BLaER1 treated with 17β-estradiol and CSF1 and Interleukin-3, amounts not matched to agents 10 nM and 100 nM (cell line): ENCODE measurements around the gene MOSPD3.

Experiments used
- H3K27ac ChIP-seq, 11 experiments: shearing (Covaris generic); formaldehyde crosslinking; 2 replicates each; pipeline ENCODE4 v1.8.1; 2022
- H3K27me3 ChIP-seq, 11 experiments: shearing (Covaris generic); formaldehyde crosslinking; 2 replicates each; pipeline ENCODE4 v1.8.1; 2022
- H3K36me3 ChIP-seq, 11 experiments: shearing (Covaris generic); formaldehyde crosslinking; 2 replicates each; pipeline ENCODE4 v1.8.1; 2022
- H3K4me1 ChIP-seq, 10 experiments: shearing (Covaris generic); formaldehyde crosslinking; 2 replicates each; pipeline ENCODE4 v1.8.1; 2022
- H3K4me2 ChIP-seq, 11 experiments: shearing (Covaris generic); formaldehyde crosslinking; 2 replicates each; pipeline ENCODE4 v1.8.1; 2022
- H3K4me3 ChIP-seq, 10 experiments: shearing (Covaris generic); formaldehyde crosslinking; 2 replicates each; pipeline ENCODE4 v1.8.1; 2022
- H3K9ac ChIP-seq, 11 experiments: shearing (Covaris generic); formaldehyde crosslinking; 2 replicates each; pipeline ENCODE4 v1.8.1; 2022
- H3K9me3 ChIP-seq, 11 experiments: shearing (Covaris generic); formaldehyde crosslinking; replicated peaks in 1 of 11; 2 replicates each; pipeline ENCODE4 v1.8.1; 2022
- H4K20me1 ChIP-seq, 11 experiments: shearing (Covaris generic); formaldehyde crosslinking; 2 replicates each; pipeline ENCODE4 v1.8.1; 2022
- Cebpa-rat ChIP-seq, 11 experiments: shearing (Covaris generic); IDR thresholded peaks; 2 replicates each; pipeline ENCODE4 v1.8.1; 2022

MOSPD3 gene

GRCh38 chr7:100632951-100633717, 20.8 kb downstream of the MOSPD3 start:
- peak overlapping the region; percentile 62 to 80 (median 76) for H3K4me3 ChIP-seq
- peaks cover 5 to 54% (median 49%) of the 10 kb centered on the region in 10 experiments; a peak in 19 of 20 replicates for H3K4me1 ChIP-seq
- no peaks in the 10 kb centered on the region for H3K9me3 ChIP-seq
- H3K27ac ChIP-seq = peak overlapping the region; percentile 62 to 91 (median 84); a peak in 21 of 22 replicates
- H3K27me3 ChIP-seq = no peaks in the 10 kb centered on the region
- H3K4me2 ChIP-seq = peak overlapping the region; percentile 83 to 95 (median 92)
- TF ChIP-seq Cebpa-rat (IDR thresholded peaks at IDR 0.05) = no peak
- peak overlapping the region; percentile 73 to 90 (median 84) for H3K9ac ChIP-seq
- peaks cover 0 to 25% (median 8%) of the 10 kb centered on the region in 11 experiments; a peak in 14 of 22 replicates for H3K36me3 ChIP-seq
- no peaks in the 10 kb centered on the region for H4K20me1 ChIP-seq

GRCh38 chr7:100639995-100640516, 27.7 kb downstream of the MOSPD3 start:
- Histone ChIP-seq H3K9me3 (no peaks in the 10 kb centered on the region), H3K4me1 (peaks cover 4 to 18% (median 12%) of the 10 kb centered on the region in 10 experiments; a peak in 17 of 20 replicates), H3K27me3 (no peaks in the 10 kb centered on the region), H3K4me3 (no peak overlapping the region), H3K36me3 (no peaks in the 10 kb centered on the region), H4K20me1 (no peaks in the 10 kb centered on the region), H3K9ac (no peak overlapping the region), H3K27ac (no peak overlapping the region), H3K4me2 (no peak overlapping the region)
- no peak for TF ChIP-seq Cebpa-rat (IDR thresholded peaks at IDR 0.05)

- Histone ChIP-seq H3K27ac (no peak overlapping the region), H3K36me3 (no peaks in the 10 kb centered on the region), H3K4me2 (no peak overlapping the region), H3K9me3 (no peaks in the 10 kb centered on the region), H4K20me1 (no peaks in the 10 kb centered on the region), H3K27me3 (no peaks in the 10 kb centered on the region), H3K4me1 (peaks cover 4 to 18% (median 12%) of the 10 kb centered on the region in 10 experiments; a peak in 17 of 20 replicates), H3K4me3 (no peak overlapping the region), H3K9ac (no peak overlapping the region; a peak in 1 of 22 replicates)
- TF ChIP-seq Cebpa-rat (IDR thresholded peaks at IDR 0.05) = no peak
These were observed 28.4 kb downstream of the MOSPD3 start for GRCh38 chr7:100640517-100641440.

- Histone ChIP-seq H3K27ac (no peak within 1 kb of the TSS), H3K27me3 (no peaks in the 10 kb centered on the region), H3K36me3 (no peaks in the 10 kb centered on the region), H3K4me3 (no peak within 1 kb of the TSS), H4K20me1 (no peaks in the 10 kb centered on the region), H3K9ac (no peak within 1 kb of the TSS; a peak in 1 of 22 replicates), H3K9me3 (no peaks in the 10 kb centered on the region), H3K4me2 (peak within 1 kb of the TSS; percentile 38 to 75 (median 61); a peak in 21 of 22 replicates), H3K4me1 (peaks cover 4 to 18% (median 12%) of the 10 kb centered on the region in 10 experiments; a peak in 17 of 20 replicates)
- TF ChIP-seq Cebpa-rat (IDR thresholded peaks at IDR 0.05) = no peak
These were observed 29.1 kb downstream of the MOSPD3 start, which contains the start of gene TFR2 for GRCh38 chr7:100641463-100641859. TSS of gene TFR2 (minus strand) at chr7:100641552. CDS start at chr7:100641509, 43 bp downstream.

- H3K27ac ChIP-seq = no peak overlapping the region
- no peaks in the 10 kb centered on the region for H3K9me3 ChIP-seq
These were observed 29.7 kb downstream of the MOSPD3 start for GRCh38 chr7:100641860-100642533.

GRCh38 chr7:100642534-100642907, 30.2 kb downstream of the MOSPD3 start:
- no peaks in the 10 kb centered on the region for H4K20me1 ChIP-seq
- no peaks in the 10 kb centered on the region for H3K9me3 ChIP-seq
- peaks cover 4 to 18% (median 12%) of the 10 kb centered on the region in 10 experiments; a peak in 17 of 20 replicates for H3K4me1 ChIP-seq
- no peak overlapping the region for H3K9ac ChIP-seq
- H3K4me3 ChIP-seq = no peak overlapping the region
- H3K4me2 ChIP-seq = peak overlapping the region; percentile 38 to 75 (median 61); a peak in 21 of 22 replicates
- H3K36me3 ChIP-seq = no peaks in the 10 kb centered on the region
- no peak overlapping the region for H3K27ac ChIP-seq
- no peak for TF ChIP-seq Cebpa-rat (IDR thresholded peaks at IDR 0.05)
- no peaks in the 10 kb centered on the region for H3K27me3 ChIP-seq

More at GRCh38 chr7:100641860-100642533, 29.7 kb downstream of the MOSPD3 start:
- Histone ChIP-seq H4K20me1 (no peaks in the 10 kb centered on the region), H3K27me3 (no peaks in the 10 kb centered on the region), H3K4me2 (peak overlapping the region; percentile 38 to 75 (median 61); a peak in 21 of 22 replicates), H3K4me1 (peaks cover 4 to 18% (median 12%) of the 10 kb centered on the region in 10 experiments; a peak in 17 of 20 replicates), H3K36me3 (no peaks in the 10 kb centered on the region), H3K4me3 (no peak overlapping the region), H3K9ac (no peak overlapping the region)
- TF ChIP-seq Cebpa-rat (IDR thresholded peaks at IDR 0.05) = no peak

- no peak overlapping the region for H3K27ac ChIP-seq
- H3K4me2 ChIP-seq = no peak overlapping the region
These were observed 37.7 kb downstream of the MOSPD3 start for GRCh38 chr7:100649826-100650565.

More at GRCh38 chr7:100649826-100650565, 37.7 kb downstream of the MOSPD3 start:
- peaks cover 0 to 5% (median 0%) of the 10 kb centered on the region in 10 experiments; a peak in 3 of 20 replicates for H3K4me1 ChIP-seq
- H3K27me3 ChIP-seq = peaks cover 2 to 7% (median 6%) of the 10 kb centered on the region in 11 experiments; a peak in 17 of 22 replicates
- H3K4me3 ChIP-seq = no peak overlapping the region
- no peaks in the 10 kb centered on the region for H3K36me3 ChIP-seq
- no peak overlapping the region for H3K9ac ChIP-seq
- H4K20me1 ChIP-seq = no peaks in the 10 kb centered on the region
- TF ChIP-seq Cebpa-rat (IDR thresholded peaks at IDR 0.05) = no peak
- H3K9me3 ChIP-seq = no peaks in the 10 kb centered on the region
